Pancreas (tissue), 10 donors: ENCODE data around the gene TP53RK. TPM values are rescaled to one million over a fixed set of nuclear protein-coding genes. Genes with fewer than 3 reads are reported as not detected.
A peak's percentile ranks its signal among the peaks of the same experiment; 100 is the strongest.

ENCODE experiments used
- ATAC-seq, 4 donors: fragments of 200-7000 bp; cut with Tn5 transposase; one replicate each; pipeline versions ENCODE4 v1.8.0 to v1.9.1; 2020; ENCODE audit warnings: mild to moderate bottlenecking in 4 of 4, moderate library complexity in 4 of 4
- DNase-seq, 6 donors: peaks; one replicate each; pipeline ENCODE4 v3.0.0-alpha.2; 2020
- FAIRE-seq: peaks from 2 replicates; lab custom pipeline; 2012; peaks lifted over from hg19 to GRCh38; lab: Jason Lieb, UNC
- H3K27ac ChIP-seq, 4 donors: fragments of 200-600 bp; sonication (generic); 1 replicate in 3 of 4; 2 replicates in 1 of 4; pipeline versions ENCODE4 v1.5.0 to v1.8.0; 2020
- H3K27me3 ChIP-seq, 4 donors: fragments of 200-600 bp; one replicate each; pipeline ENCODE4 v1.8.0; 2021
- H3K36me3 ChIP-seq, 3 donors: fragments of 200-600 bp; sonication (generic) in 1 of 3; one replicate each; pipeline versions ENCODE4 v1.5.0 to v1.8.0; 2020 to 2021
- H3K4me1 ChIP-seq, 3 donors: fragments of 200-600 bp; one replicate each; pipeline ENCODE4 v1.8.0; 2021
- H3K4me3 ChIP-seq, 4 donors: fragments of 200-600 bp; sonication (generic) in 2 of 4; one replicate each; pipeline versions ENCODE4 v1.5.0 to v1.8.0; 2020 to 2021
- H3K9me3 ChIP-seq, 4 donors: fragments of 200-600 bp; one replicate each; pipeline ENCODE4 v1.8.0; 2021
- CTCF ChIP-seq, 4 donors: fragments of 200-600 bp; sonication (generic) in 3 of 4; IDR thresholded peaks; one replicate each; pipeline versions ENCODE4 v1.5.0 to v1.8.0; 2021; ENCODE audit warnings: antibody characterized with exemption in 4 of 4
- WGBS, 2 donors: extraction: QIAGEN DNeasy Blood & Tissue Kit; methylation state at CpG; one replicate each; pipeline ENCODE4 v1.1.7; 2013; 5-methylcytosine and 5-hydroxymethylcytosine counted together
- intact Hi-C, 3 donors: fragments of 100-400 bp; cut with DNase I; formaldehyde crosslinking; loops; one replicate each; pipeline versions ENCODE4 v1.11.1 to v1.14.2; 2022
- polyA plus RNA-seq, 2 donors: library from polyadenylated mRNA; stranded (reverse); fragments of 200-250 nt; gene quantifications; one replicate each; pipeline ENCODE4 v1.2.3, GENCODE V29; 2013
- total RNA-seq, 6 donors: library from RNA; stranded (reverse); fragmentation: NEBNext Ultra II Directional in 4 of 6; extraction: Animal tissue kit (Norgen Biotek cat#: 25700) in 4 of 6; gene quantifications; one replicate each; pipeline versions ENCODE4 v1.2.1 to v1.2.4, GENCODE V29; 2021 to 2023
- donor health status: healthy with polysubstance abuse.
- donor health status: DM: no; HTN: no; CAD: no; lungs with moderate emphysema.
- donor health status: DM: no; HTN: no; CAD: no.
- donor health status: control.
- donor health status: control.
- donor health status: Bipolar disorder and iron deficiency.
- donor health status: DM: yes; HTN: yes; CAD: no.
- donor health status: DM: no; HTN: no; CAD: no.
- donor health status: DM: no; HTN: no; CAD: no.
- donor health status: DM: yes; HTN: yes; CAD: no.

TP53RK gene
- total and polyA plus RNA-seq, 8 donors, result 2.5 to 6.1 (median 3.8) TPM

- no peak overlapping the region for H3K27ac ChIP-seq
- no peak for ATAC-seq
- no peak for FAIRE-seq
- no peaks in the 10 kb centered on the region for H3K9me3 ChIP-seq
- DNase-seq, result no peak
- H3K36me3 ChIP-seq, result no peaks in the 10 kb centered on the region
- peaks cover 0 to 24% (median 14%) of the 10 kb centered on the region in 3 donors for H3K4me1 ChIP-seq
- H3K27me3 ChIP-seq, result no peaks in the 10 kb centered on the region
- intact Hi-C loops, result no loop called here
- no peak overlapping the region for H3K4me3 ChIP-seq
- WGBS, 2 donors, result 77 to 79% methylated on average over 5 of the region's 5 CpGs
- no peak for TF ChIP-seq CTCF (IDR thresholded peaks at IDR 0.05)
Observed at GRCh38 chr20:46712056-46712636, 22.9 kb upstream of the TP53RK start.

- H3K27ac ChIP-seq, result peak overlapping the region; percentile 67 to 82 (median 73)
- no peaks in the 10 kb centered on the region for H3K36me3 ChIP-seq
- peaks cover 0 to 24% (median 12%) of the 10 kb centered on the region in 3 donors for H3K4me1 ChIP-seq
- FAIRE-seq (no peak), ATAC-seq (peak in 3 of 4 donors; percentile 6 to 24 (median 10)), DNase-seq (no peak)
- TF ChIP-seq CTCF (IDR thresholded peaks at IDR 0.05), result no peak
- no peaks in the 10 kb centered on the region for H3K9me3 ChIP-seq
- peak overlapping the region; percentile 49 to 86 (median 66) for H3K4me3 ChIP-seq
- intact Hi-C loops, result no loop called here
- WGBS, 2 donors, result 20 to 25% methylated on average over 22 of the region's 22 CpGs
- H3K27me3 ChIP-seq, result no peaks in the 10 kb centered on the region
Observed at GRCh38 chr20:46710153-46710913, 21.1 kb upstream of the TP53RK start.

- DNase-seq (peak; percentile 55 to 90 (median 73)), ATAC-seq (peak; percentile 83 to 89 (median 86)), FAIRE-seq (no peak)
- no peaks in the 10 kb centered on the region for H3K36me3 ChIP-seq
- TF ChIP-seq CTCF (IDR thresholded peaks at IDR 0.05), result no peak
- H3K4me1 ChIP-seq, result peaks cover 0 to 24% (median 9%) of the 10 kb centered on the region in 3 donors
- H3K27ac ChIP-seq, result peak within 1 kb of the TSS; percentile 67 to 82 (median 73)
- intact Hi-C loops, result no loop called here
- H3K4me3 ChIP-seq, result peak within 1 kb of the TSS; percentile 49 to 86 (median 66)
- H3K27me3 ChIP-seq, result no peaks in the 10 kb centered on the region
- H3K9me3 ChIP-seq, result no peaks in the 10 kb centered on the region
- 0 to 1% methylated on average over 44 to 67 of the region's 67 CpGs for WGBS, 2 donors
Observed at GRCh38 chr20:46709459-46710152, 20.4 kb upstream of the TP53RK start, which contains the start of gene SLC2A10. Gene SLC2A10, plus strand, starts transcription at chr20:46709649. Its CDS starts 88 bp downstream, at chr20:46709737.

- Histone ChIP-seq H3K36me3 (no peaks in the 10 kb centered on the region), H3K4me3 (peak overlapping the region; percentile 49 to 86 (median 66)), H3K4me1 (peaks cover 0 to 24% (median 9%) of the 10 kb centered on the region in 3 donors), H3K27ac (peak overlapping the region; percentile 67 to 82 (median 73)), H3K9me3 (no peaks in the 10 kb centered on the region), H3K27me3 (no peaks in the 10 kb centered on the region)
- FAIRE-seq (no peak), ATAC-seq (peak; percentile 32 to 40 (median 35)), DNase-seq (no peak)
- intact Hi-C loops, result no loop called here
- 55 to 57% methylated on average over 12 to 13 of the region's 13 CpGs for WGBS, 2 donors
- no peak for TF ChIP-seq CTCF (IDR thresholded peaks at IDR 0.05)
Observed at GRCh38 chr20:46709055-46709458, 19.8 kb upstream of the TP53RK start.
